Measurements from ENCODE around the gene SEC24A.

Gene SEC24A

DNA sequence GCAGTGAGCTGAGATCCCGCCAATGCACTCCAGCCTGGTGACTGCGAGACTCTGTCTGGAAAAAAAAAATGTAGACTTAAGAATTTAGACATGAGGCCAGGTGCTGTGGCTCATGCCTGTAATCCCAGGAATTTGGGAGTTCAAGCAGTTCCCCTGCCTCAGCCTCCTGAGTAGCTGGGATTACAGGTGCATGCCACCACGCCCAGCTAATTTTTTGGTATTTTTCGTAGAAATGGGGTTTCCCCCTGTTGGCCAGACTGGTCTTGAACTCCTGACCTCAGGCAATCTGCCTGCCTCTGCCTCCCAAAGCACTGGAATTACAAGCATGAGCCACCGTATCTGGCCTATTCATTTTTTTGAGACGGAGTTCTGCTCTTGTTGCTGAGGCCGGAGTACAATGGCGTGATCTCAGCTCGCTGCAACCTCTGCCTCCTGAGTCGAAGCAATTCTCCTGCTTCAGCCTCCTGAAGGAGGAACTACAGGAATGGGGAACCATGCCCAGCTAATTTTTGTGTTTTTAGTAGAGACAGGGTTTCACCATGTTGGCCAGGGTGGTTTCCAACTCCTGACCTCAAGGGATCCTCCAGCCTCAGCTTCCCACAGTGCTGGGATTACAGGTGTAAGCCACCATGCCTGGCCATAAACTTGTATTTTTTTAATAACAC is 124.0 kb downstream of the SEC24A start:
- no peak overlapping the region for H3K4me3 ChIP-seq (ENCODE audit: low read length)
- DNase-seq (ENCODE audit: low read depth), result no peak
- TF ChIP-seq, protein P1, sequence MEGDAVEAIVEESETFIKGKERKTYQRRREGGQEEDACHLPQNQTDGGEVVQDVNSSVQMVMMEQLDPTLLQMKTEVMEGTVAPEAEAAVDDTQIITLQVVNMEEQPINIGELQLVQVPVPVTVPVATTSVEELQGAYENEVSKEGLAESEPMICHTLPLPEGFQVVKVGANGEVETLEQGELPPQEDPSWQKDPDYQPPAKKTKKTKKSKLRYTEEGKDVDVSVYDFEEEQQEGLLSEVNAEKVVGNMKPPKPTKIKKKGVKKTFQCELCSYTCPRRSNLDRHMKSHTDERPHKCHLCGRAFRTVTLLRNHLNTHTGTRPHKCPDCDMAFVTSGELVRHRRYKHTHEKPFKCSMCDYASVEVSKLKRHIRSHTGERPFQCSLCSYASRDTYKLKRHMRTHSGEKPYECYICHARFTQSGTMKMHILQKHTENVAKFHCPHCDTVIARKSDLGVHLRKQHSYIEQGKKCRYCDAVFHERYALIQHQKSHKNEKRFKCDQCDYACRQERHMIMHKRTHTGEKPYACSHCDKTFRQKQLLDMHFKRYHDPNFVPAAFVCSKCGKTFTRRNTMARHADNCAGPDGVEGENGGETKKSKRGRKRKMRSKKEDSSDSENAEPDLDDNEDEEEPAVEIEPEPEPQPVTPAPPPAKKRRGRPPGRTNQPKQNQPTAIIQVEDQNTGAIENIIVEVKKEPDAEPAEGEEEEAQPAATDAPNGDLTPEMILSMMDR (IDR thresholded peaks at IDR 0.05; ENCODE audit: insufficient read depth, low read depth, low read length, missing control alignments), result no peak

DNA sequence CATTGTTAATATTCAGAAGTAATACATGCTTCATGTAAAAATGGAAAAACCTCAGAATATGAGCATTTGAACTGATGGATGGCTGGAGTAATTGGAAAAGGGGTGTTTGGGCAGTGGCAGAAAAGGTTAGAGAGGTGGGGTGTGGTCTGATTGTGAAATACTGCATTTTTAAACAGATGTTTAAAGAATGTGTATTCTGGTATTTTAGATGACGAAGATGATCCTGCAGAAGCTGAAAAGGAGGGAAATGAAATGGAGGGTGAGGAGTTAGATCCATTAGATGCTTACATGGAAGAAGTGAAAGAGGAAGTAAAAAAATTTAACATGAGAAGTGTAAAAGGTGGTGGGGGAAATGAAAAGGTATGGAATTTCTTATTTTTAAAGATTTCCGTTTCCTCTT is 128.8 kb downstream of the SEC24A start:
- no peak for DNase-seq (ENCODE audit: low read depth)
- H3K4me3 ChIP-seq (ENCODE audit: low read length), result no peak overlapping the region
- TF ChIP-seq, protein P1 (IDR thresholded peaks at IDR 0.05; ENCODE audit: insufficient read depth, low read depth, low read length, missing control alignments), result no peak

Data from epithelial cell of esophagus (primary cell).